Measurements from ENCODE around the gene E2F1.

Gene E2F1

DNA sequence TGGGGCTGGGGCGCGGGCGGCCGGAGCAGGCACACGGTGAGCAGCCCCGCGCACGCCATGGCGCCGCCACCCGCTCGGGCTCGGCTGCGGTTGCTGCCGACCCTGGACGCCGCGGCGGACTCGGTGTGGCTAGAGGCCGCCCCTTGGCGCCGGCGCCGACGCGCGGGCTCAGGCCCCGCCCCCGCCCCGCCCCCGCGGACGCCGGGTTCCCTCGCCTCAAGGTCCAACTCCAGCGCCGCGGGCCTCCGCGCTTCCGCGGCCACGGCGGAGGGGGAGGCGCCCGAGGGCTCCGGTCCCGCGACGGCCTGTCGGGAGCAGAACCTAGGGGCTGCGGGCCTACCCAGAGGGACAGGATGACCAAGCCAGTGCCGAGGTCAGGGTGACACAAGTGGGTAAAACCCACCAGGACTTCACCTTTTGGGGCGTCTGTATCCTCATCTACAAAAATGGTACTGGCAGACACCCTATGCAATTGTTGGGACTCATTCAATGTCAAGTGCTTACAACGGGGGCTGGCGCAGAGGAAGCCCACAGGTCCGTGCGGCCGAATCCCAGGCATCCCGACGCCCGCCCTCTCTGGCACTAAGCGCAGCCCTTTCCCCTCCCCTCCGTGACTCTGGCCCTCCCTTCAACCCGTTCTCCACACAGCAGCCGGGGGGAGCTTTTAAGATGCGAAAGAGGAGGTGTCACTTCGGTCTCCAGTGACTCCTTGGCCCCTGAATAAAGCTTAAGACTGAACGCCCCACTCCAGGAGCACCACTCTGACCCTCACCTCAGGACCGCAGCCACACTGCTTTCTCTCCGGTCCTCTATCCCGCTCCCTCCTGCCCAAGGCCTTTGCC lies 11.7 kb downstream of the E2F1 start, which contains the start of gene NECAB3:
NECAB3 (minus strand) TSS at position 135 of the 842 bp plus-strand sequence; CDS start at position 59, 76 bp downstream.
- no peaks in the 10 kb centered on the region for H3K79me2 ChIP-seq
- H3K9ac ChIP-seq, result peak within 1 kb of the TSS; percentile 29
- H3K27ac ChIP-seq, result peak within 1 kb of the TSS; percentile 47
- H3K4me2 ChIP-seq (ENCODE audit: low read length), result peak within 1 kb of the TSS; percentile 74
- H3K9me3 ChIP-seq (ENCODE audit: control insufficient read depth, low read length), result no peaks in the 10 kb centered on the region
- no peaks in the 10 kb centered on the region for H3K36me3 ChIP-seq (ENCODE audit: control insufficient read depth, insufficient read depth, low read length)
- peak within 1 kb of the TSS; percentile 83 for H2AFZ ChIP-seq
- peak within 1 kb of the TSS; percentile 74 for H3K4me3 ChIP-seq (ENCODE audit: low read depth, low read length)
- TF ChIP-seq, protein P1, sequence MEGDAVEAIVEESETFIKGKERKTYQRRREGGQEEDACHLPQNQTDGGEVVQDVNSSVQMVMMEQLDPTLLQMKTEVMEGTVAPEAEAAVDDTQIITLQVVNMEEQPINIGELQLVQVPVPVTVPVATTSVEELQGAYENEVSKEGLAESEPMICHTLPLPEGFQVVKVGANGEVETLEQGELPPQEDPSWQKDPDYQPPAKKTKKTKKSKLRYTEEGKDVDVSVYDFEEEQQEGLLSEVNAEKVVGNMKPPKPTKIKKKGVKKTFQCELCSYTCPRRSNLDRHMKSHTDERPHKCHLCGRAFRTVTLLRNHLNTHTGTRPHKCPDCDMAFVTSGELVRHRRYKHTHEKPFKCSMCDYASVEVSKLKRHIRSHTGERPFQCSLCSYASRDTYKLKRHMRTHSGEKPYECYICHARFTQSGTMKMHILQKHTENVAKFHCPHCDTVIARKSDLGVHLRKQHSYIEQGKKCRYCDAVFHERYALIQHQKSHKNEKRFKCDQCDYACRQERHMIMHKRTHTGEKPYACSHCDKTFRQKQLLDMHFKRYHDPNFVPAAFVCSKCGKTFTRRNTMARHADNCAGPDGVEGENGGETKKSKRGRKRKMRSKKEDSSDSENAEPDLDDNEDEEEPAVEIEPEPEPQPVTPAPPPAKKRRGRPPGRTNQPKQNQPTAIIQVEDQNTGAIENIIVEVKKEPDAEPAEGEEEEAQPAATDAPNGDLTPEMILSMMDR (IDR thresholded peaks at IDR 0.05), result no peak
- H3K27me3 ChIP-seq (ENCODE audit: control insufficient read depth, insufficient read depth, low read length), result no peaks in the 10 kb centered on the region
- H3K4me1 ChIP-seq, result peaks cover 10% of the 10 kb centered on the region

DNA sequence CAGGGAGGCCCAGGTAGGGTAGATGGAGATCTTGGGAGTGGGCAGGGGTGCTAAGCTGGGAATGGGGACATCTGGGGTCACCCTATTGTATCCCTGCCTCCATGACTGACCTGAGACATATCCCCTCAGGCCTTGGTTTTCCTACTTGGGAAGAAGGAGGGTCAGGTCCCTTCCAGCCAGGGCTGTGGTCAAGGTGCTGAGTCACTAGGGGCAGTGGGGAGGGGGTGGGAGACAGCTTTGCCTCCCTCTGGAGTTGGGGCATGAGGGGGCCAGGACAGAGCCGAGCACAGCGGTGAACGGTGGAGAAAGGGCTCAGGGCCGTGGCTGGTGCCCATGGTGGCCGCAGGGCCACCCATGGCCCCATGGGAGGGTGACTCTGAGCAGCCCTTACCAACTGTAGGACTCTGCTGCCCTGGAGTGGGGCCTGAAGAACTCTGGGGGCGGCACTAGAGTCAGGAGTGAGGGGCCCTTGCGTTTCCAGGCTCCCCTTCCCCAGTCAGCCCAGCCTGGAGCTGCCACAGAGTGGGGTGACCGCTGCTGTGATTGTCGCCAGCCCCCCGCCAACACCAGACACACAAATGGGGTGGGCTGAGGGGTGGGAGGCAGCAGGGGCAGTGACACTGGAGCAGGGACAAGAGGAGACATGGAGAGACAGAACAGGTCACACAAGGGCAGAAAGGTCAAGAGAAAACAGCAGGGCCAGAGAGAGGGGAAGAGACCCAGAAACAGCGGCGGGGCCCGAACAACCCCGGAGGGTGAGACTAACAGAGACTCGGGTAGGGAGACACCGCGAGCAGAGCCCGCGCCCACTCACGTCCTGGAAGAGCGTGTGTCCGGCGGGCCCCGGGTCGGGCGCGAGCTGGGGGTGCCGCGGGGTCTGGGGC lies 12.5 kb downstream of the E2F1 start:
- Histone ChIP-seq H3K27me3 (ENCODE audit: control insufficient read depth, insufficient read depth, low read length) (no peaks in the 10 kb centered on the region), H2AFZ (peak overlapping the region; percentile 83), H3K27ac (peak overlapping the region; percentile 47), H3K79me2 (no peaks in the 10 kb centered on the region), H3K9ac (peak overlapping the region; percentile 29), H3K36me3 (ENCODE audit: control insufficient read depth, insufficient read depth, low read length) (no peaks in the 10 kb centered on the region), H3K4me3 (ENCODE audit: low read depth, low read length) (peak overlapping the region; percentile 74), H3K4me1 (peaks cover 10% of the 10 kb centered on the region), H3K9me3 (ENCODE audit: control insufficient read depth, low read length) (no peaks in the 10 kb centered on the region), H3K4me2 (ENCODE audit: low read length) (peak overlapping the region; percentile 71)
- TF ChIP-seq, protein P1 (IDR thresholded peaks at IDR 0.05), result no peak

DNA sequence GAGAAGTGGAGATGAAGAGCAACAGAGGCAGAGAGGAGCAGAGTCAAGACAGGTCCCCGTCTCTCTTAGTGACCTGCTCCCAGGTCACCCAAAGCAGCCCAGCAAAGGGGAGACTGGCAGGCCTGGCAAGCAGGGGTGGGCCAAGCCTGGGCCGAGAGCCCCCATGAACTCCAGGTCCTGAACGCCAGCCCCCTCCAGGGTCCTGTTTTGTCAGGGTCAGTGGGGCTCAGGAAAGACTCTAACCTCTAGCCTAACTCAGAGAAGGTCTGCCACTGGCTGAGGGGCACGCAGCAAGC lies 13.1 kb downstream of the E2F1 start:
- TF ChIP-seq, protein P1 (IDR thresholded peaks at IDR 0.05), result no peak
- peak overlapping the region; percentile 71 for H3K4me2 ChIP-seq (ENCODE audit: low read length)
- no peak overlapping the region for H2AFZ ChIP-seq
- H3K9me3 ChIP-seq (ENCODE audit: control insufficient read depth, low read length), result no peaks in the 10 kb centered on the region
- H3K9ac ChIP-seq, result no peak overlapping the region
- peaks cover 13% of the 10 kb centered on the region for H3K4me1 ChIP-seq
- peak overlapping the region; percentile 74 for H3K4me3 ChIP-seq (ENCODE audit: low read depth, low read length)
- H3K36me3 ChIP-seq (ENCODE audit: control insufficient read depth, insufficient read depth, low read length), result no peaks in the 10 kb centered on the region
- H3K79me2 ChIP-seq, result no peaks in the 10 kb centered on the region
- H3K27ac ChIP-seq, result no peak overlapping the region
- H3K27me3 ChIP-seq (ENCODE audit: control insufficient read depth, insufficient read depth, low read length), result no peaks in the 10 kb centered on the region

- no peak overlapping the region for H3K9ac ChIP-seq
- no peak overlapping the region for H3K27ac ChIP-seq
- no peaks in the 10 kb centered on the region for H3K79me2 ChIP-seq
- H3K9me3 ChIP-seq (ENCODE audit: control insufficient read depth, low read length), result no peaks in the 10 kb centered on the region
- peak overlapping the region; percentile 74 for H3K4me3 ChIP-seq (ENCODE audit: low read depth, low read length)
- H3K36me3 ChIP-seq (ENCODE audit: control insufficient read depth, insufficient read depth, low read length), result no peaks in the 10 kb centered on the region
- H3K4me1 ChIP-seq, result peaks cover 16% of the 10 kb centered on the region
- TF ChIP-seq, protein P1 (IDR thresholded peaks at IDR 0.05), result no peak
- H2AFZ ChIP-seq, result no peak overlapping the region
- peak overlapping the region; percentile 71 for H3K4me2 ChIP-seq (ENCODE audit: low read length)
- no peaks in the 10 kb centered on the region for H3K27me3 ChIP-seq (ENCODE audit: control insufficient read depth, insufficient read depth, low read length)
Observed at GRCh38 chr20:33672426-33673113, 13.6 kb downstream of the E2F1 start.
